ENCODE measurements around the gene PTPRM.

Gene PTPRM

GRCh38 chr18:8264861-8265411 lies 697.8 kb downstream of the PTPRM start (continued):
- no peak for TF ChIP-seq REST (tag by site-specific recombination; IDR thresholded peaks at IDR 0.05)
- TF ChIP-seq HOXA7 (CRISPR knock-in tag; IDR thresholded peaks at IDR 0.05; ENCODE audit: borderline replicate concordance): no peak

DNA sequence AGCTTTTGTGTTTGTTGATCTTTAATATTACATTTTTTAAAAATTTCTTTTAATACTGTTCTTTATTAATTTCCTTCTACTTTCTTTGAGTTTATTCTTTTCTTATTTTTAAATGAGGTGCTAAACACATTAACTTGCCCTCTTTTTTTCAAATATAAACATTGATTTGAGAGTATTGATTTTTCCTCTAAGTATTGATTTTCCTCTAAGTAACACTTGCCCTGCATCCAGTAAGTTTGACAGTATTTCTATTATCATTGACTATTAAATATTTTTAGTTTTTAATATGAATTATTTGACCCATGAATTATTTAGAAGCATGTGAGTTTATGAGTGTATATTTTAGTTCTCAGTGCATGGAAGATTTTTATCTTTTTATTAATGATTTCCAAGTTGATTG lies 705.1 kb downstream of the PTPRM start:
- ChIA-PET POLR2A (no interaction called here), CTCF (interaction anchor here (0.6 kb wide), 1 partner anchor 12 kb away, joined by 3 read pairs; no protein-coding TSS in a partner anchor)
- H3K36me3 ChIP-seq (ENCODE audit: control insufficient read depth in 2 of 2, insufficient read depth in 1 of 2, low read length in 2 of 2): no peaks in the 10 kb centered on the region
- no peak overlapping the region for H3K27ac ChIP-seq (ENCODE audit: extremely low read depth, low read depth, low read length)
- TF ChIP-seq ZNF26 (tag by site-specific recombination; IDR thresholded peaks at IDR 0.05) (no peak), ZNF792 (tag by site-specific recombination; IDR thresholded peaks at IDR 0.05) (no peak), ZNF394 (tag by site-specific recombination; IDR thresholded peaks at IDR 0.05; ENCODE audit: borderline replicate concordance) (no peak), ZNF146 (tag by site-specific recombination; IDR thresholded peaks at IDR 0.05) (no peak), ZXDB (tag by site-specific recombination; IDR thresholded peaks at IDR 0.05) (no peak), GLIS2 (tag by site-specific recombination; IDR thresholded peaks at IDR 0.05) (no peak), ZNF2 (tag by site-specific recombination; IDR thresholded peaks at IDR 0.05) (no peak), ZNF16 (tag by site-specific recombination; IDR thresholded peaks at IDR 0.05; ENCODE audit: low read depth) (no peak), ZNF157 (tag by site-specific recombination; IDR thresholded peaks at IDR 0.05) (no peak)
- TF ChIP-seq, protein P1, sequence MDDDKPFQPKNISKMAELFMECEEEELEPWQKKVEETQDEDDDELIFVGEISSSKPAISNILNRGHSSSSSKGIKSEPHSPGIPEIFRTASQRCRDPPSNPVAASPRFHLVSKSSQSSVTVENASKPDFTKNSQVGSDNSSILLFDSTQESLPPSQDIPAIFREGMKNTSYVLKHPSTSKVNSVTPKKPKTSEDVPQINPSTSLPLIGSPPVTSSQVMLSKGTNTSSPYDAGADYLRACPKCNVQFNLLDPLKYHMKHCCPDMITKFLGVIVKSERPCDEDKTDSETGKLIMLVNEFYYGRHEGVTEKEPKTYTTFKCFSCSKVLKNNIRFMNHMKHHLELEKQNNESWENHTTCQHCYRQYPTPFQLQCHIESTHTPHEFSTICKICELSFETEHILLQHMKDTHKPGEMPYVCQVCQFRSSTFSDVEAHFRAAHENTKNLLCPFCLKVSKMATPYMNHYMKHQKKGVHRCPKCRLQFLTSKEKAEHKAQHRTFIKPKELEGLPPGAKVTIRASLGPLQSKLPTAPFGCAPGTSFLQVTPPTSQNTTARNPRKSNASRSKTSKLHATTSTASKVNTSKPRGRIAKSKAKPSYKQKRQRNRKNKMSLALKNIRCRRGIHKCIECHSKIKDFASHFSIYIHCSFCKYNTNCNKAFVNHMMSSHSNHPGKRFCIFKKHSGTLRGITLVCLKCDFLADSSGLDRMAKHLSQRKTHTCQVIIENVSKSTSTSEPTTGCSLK (tag by site-specific recombination; IDR thresholded peaks at IDR 0.05): no peak
- H3K9me3 ChIP-seq (ENCODE audit: control insufficient read depth, insufficient read depth, low read depth, low read length): no peaks in the 10 kb centered on the region
- no peaks in the 10 kb centered on the region for H3K4me1 ChIP-seq (ENCODE audit: control insufficient read depth, insufficient read depth, low read length)
- H3K4me3 ChIP-seq (ENCODE audit: low read depth, low read length): no peak overlapping the region

DNA sequence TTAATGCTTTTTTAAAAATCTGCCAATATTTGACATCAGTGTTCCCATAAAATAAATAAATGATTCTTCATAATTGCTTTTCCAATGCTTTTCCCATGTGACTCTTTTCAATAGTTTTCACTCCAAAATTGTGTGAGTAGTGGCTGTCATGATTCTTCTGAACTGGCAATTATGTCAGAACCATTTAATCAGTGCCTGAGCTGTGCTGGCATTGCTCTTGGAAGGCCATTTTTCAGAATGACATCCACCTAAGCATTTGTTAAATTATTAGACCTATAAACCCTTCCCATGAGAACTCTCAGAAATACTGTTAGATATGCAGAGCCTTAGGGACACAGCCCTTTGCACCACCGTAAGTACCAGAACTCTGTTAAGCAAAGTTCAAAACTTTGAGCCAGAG lies 707.3 kb downstream of the PTPRM start:
- Histone ChIP-seq H3K4me1 (ENCODE audit: control insufficient read depth, insufficient read depth, low read length) (no peaks in the 10 kb centered on the region), H3K36me3 (ENCODE audit: control insufficient read depth in 2 of 2, insufficient read depth in 1 of 2, low read length in 2 of 2) (no peaks in the 10 kb centered on the region), H3K4me3 (ENCODE audit: low read depth, low read length) (no peak overlapping the region), H3K9me3 (ENCODE audit: control insufficient read depth, insufficient read depth, low read depth, low read length) (no peaks in the 10 kb centered on the region), H3K27ac (ENCODE audit: extremely low read depth, low read depth, low read length) (no peak overlapping the region)
- CTCF ChIA-PET: interaction anchor here (1.4 kb wide), 1 partner anchor 485 kb away, joined by 8 read pairs; no protein-coding TSS in a partner anchor
- POLR2A ChIA-PET: no interaction called here
- TF ChIP-seq ZNF530 (tag by site-specific recombination; IDR thresholded peaks at IDR 0.05; ENCODE audit: low read depth): no peak
- no peak for TF ChIP-seq REST (tag by site-specific recombination; IDR thresholded peaks at IDR 0.05)
- TF ChIP-seq, protein P2, sequence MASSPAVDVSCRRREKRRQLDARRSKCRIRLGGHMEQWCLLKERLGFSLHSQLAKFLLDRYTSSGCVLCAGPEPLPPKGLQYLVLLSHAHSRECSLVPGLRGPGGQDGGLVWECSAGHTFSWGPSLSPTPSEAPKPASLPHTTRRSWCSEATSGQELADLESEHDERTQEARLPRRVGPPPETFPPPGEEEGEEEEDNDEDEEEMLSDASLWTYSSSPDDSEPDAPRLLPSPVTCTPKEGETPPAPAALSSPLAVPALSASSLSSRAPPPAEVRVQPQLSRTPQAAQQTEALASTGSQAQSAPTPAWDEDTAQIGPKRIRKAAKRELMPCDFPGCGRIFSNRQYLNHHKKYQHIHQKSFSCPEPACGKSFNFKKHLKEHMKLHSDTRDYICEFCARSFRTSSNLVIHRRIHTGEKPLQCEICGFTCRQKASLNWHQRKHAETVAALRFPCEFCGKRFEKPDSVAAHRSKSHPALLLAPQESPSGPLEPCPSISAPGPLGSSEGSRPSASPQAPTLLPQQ (tag by site-specific recombination; IDR thresholded peaks at IDR 0.05): no peak
- TF ChIP-seq ZNF791 (tag by site-specific recombination; IDR thresholded peaks at IDR 0.05): no peak
- no peak for TF ChIP-seq KLF1 (tag by site-specific recombination; IDR thresholded peaks at IDR 0.05)

Data from HEK293 (cell line).